AG04449 (cell line): ENCODE data around the gene TBRG1.

Experiments
- CTCF ChIA-PET: fragments of 350-600 bp; formaldehyde crosslinking; extraction: SDS; loops from one replicate; lab custom pipeline; 2021; ENCODE audit warnings: antibody characterized with exemption; lab: Yijun Ruan, JAX
- POLR2A ChIA-PET: fragments of 400-600, 350-600 bp; formaldehyde crosslinking; extraction: SDS; loops from one replicate; lab custom pipeline; 2020; ENCODE audit warnings: antibody characterized with exemption, inconsistent platforms; lab: Yijun Ruan, JAX
- DNase-seq: peaks from one replicate; pipeline ENCODE4 v3.0.0-alpha.2; 2010; ENCODE audit warnings: low read depth, low spot score
- H3K4me3 ChIP-seq: 2 replicates; pipeline ENCODE4 v1.5.1; 2011; ENCODE audit warnings: low read depth, mild to moderate bottlenecking, control low read depth, low read length
- CTCF ChIP-seq: IDR thresholded peaks from one replicate; pipeline ENCODE4 v1.5.1; 2011; ENCODE audit warnings: mild to moderate bottlenecking, moderate library complexity, low read length, control low read depth, inconsistent platforms; ENCODE audit not compliant: insufficient read depth; ENCODE audit errors: missing control alignments

Gene TBRG1

DNA sequence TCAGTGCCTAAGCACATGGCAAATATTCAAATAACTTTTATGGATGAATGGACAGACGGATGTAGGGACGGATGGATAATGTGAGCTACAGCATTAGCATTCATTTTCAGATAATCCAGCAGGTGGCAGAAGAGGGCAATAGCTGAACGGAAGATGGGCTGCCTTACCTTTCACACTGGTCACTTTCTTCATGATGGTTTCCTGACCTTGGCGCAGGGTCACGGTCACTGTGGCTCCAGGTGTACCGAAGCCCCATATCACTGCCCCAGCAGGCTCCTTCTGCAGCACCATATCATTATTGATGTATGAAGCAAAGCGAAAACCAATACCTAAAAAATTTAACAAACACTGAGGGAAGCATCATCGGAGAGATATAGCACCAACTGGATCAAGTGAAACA, 46.5 kb downstream of the TBRG1 start:
- ChIA-PET CTCF (interaction anchor here (0.7 to 6.2 kb wide), 37 partner anchors 10 to 207 kb away, joined by 3 to 176 read pairs (median 6); partner anchors contain the start of genes ESAM, MSANTD2, NRGN and ROBO3), POLR2A (interaction anchor here (0.7 kb wide), 1 partner anchor 207 kb away, joined by 3 read pairs; no protein-coding TSS in a partner anchor)
- DNase-seq: no peak
- H3K4me3 ChIP-seq: no peak overlapping the region
- peak; percentile 71 for TF ChIP-seq CTCF

DNA sequence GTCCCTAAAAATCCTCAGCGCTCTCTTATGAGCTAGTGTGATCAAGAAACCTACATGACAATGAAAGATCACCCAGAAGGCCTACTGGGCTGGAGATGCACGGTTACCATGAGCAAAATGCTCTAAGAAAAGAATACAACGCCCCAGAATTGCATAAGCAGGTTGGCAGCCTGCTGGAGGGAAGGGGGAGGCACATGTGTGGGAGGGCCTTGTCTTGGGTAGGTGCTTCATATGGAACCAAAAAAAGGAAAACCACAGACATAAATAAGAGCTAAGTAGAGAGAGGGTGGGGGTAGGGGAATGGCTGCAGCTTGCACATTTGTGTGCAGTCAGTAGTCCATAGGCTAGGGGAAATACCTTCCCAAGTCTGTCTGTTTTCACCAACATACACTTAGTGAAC, 48.1 kb downstream of the TBRG1 start:
- no peak overlapping the region for H3K4me3 ChIP-seq
- DNase-seq: no peak
- no peak for TF ChIP-seq CTCF
- ChIA-PET CTCF (interaction anchor here (0.9 to 6.2 kb wide), 28 partner anchors 11 to 227 kb away, joined by 3 to 176 read pairs (median 12); partner anchors contain the start of genes ESAM, MSANTD2, NRGN and ROBO3), POLR2A (no interaction called here)

GRCh38 chr11:124672536-124673215, 50.0 kb downstream of the TBRG1 start:
- no peak for DNase-seq
- ChIA-PET POLR2A (interaction anchor here (0.6 to 1.1 kb wide), 2 partner anchors 29 to 228 kb away, joined by 3 read pairs; no protein-coding TSS in a partner anchor), CTCF (interaction anchor here (0.9 to 6.2 kb wide), 11 partner anchors 13 to 194 kb away, joined by 3 to 176 read pairs (median 37); partner anchors contain the start of genes ESAM and ROBO3)
- TF ChIP-seq CTCF: no peak
- peak overlapping the region; percentile 79 for H3K4me3 ChIP-seq

DNA sequence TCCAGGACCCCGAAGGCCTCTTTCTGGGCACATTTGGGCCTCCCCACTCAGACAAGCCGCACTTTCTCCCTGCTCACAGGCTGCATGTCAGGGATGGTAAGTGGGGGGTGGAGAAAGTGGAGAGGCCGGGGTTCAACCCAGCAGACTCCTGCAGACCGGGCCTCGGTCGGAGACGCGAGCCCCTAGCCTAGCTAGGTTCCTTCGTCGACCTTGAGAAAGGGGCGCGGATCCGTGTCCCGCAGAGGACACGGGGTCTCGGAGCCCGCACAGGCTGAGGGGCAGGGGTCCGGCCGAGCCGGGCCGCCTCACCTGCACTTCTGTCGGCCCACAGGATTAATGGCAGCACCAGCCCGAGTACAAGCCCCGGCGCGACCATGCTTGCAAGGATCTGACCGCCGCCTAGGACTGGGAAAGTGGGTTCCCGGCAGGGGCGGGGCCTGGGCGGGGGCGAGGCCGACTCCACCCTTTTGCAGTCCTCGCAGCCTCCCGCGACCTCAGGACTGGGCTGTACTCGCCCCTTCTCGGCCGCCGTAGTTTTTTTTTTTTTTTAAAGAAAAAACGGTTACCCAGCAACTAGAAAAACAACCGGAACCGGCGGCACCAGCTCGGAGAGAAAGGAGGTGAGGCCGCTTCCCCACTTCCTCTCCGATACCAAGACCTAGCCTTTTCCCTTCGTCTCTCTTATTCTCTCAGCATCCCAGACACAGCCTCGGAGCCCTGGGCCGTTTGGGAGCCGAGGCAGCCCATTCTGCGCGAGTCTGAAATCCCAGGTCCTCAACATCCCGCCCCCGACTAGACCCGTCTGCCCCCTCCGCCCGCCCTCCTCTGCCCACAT, 50.9 kb downstream of the TBRG1 start, which contains the start of the genes SIAE and SPA17:
Gene SIAE, minus strand, starts transcription at position 407 of the 835 bp plus-strand sequence. Its CDS starts 31 bp downstream, at position 376.
Gene SPA17, plus strand, starts transcription at position 572 of the 835 bp plus-strand sequence. CDS start 1,361 bp downstream, outside the sequence.
- CTCF ChIA-PET: interaction anchor here (1.2 to 6.2 kb wide), 7 partner anchors 14 to 193 kb away, joined by 3 to 176 read pairs (median 17); partner anchors contain the start of gene ROBO3
- TF ChIP-seq CTCF: no peak
- POLR2A ChIA-PET: interaction anchor here (0.6 to 1.1 kb wide), 4 partner anchors 30 to 227 kb away, joined by 3 to 4 read pairs (median 3); no protein-coding TSS in a partner anchor
- peak within 1 kb of the TSS; percentile 79 for H3K4me3 ChIP-seq
- peak; percentile 67 for DNase-seq

- peak overlapping the region; percentile 79 for H3K4me3 ChIP-seq
- no peak for DNase-seq
- CTCF ChIA-PET: interaction anchor here (1.4 to 6.2 kb wide), 4 partner anchors 74 to 192 kb away, joined by 4 to 176 read pairs (median 34); partner anchors contain the start of gene ROBO3
- no peak for TF ChIP-seq CTCF
- POLR2A ChIA-PET: interaction anchor here (0.8 to 1.0 kb wide), 2 partner anchors 25 to 40 kb away, joined by 3 read pairs; no protein-coding TSS in a partner anchor
Observed at GRCh38 chr11:124674168-124674517, 51.5 kb downstream of the TBRG1 start.
